WTC11 (cell line): ENCODE data around the gene CST3.

Experiments used
- CREB1 ChIP-seq: sonication (generic); formaldehyde crosslinking; IDR thresholded peaks from 2 replicates; pipeline ENCODE4 v1.8.0; 2023; ENCODE audit warnings: mild to moderate bottlenecking, missing genetic modification reagents
- RELA ChIP-seq: sonication (generic); formaldehyde crosslinking; IDR thresholded peaks from 2 replicates; pipeline ENCODE4 v1.8.1; 2022; ENCODE audit warnings: missing genetic modification reagents, mild to moderate bottlenecking, borderline replicate concordance
- SMAD3 ChIP-seq: sonication (generic); formaldehyde crosslinking; IDR thresholded peaks from 2 replicates; pipeline ENCODE4 v1.8.0; 2022; ENCODE audit warnings: missing genetic modification reagents, mild to moderate bottlenecking, borderline replicate concordance
- ZNF138 ChIP-seq: sonication (generic); formaldehyde crosslinking; conservative IDR thresholded peaks from 2 replicates; pipeline ENCODE4 v1.8.1; 2022; ENCODE audit warnings: mild to moderate bottlenecking, moderate library complexity, missing genetic modification reagents
- ZNF263 ChIP-seq: sonication (generic); formaldehyde crosslinking; IDR thresholded peaks from 2 replicates; pipeline ENCODE4 v1.8.1; 2022; ENCODE audit warnings: low read depth, mild to moderate bottlenecking, moderate library complexity, missing genetic modification reagents
- TF ChIP-seq, protein P1 (sequence below): fragments of 200-600 bp; IDR thresholded peaks from 2 replicates; pipeline ENCODE4 v1.8.0; 2022; ENCODE audit warnings: antibody characterized with exemption
- TF ChIP-seq, protein P2 (sequence below): sonication (generic); formaldehyde crosslinking; IDR thresholded peaks from 2 replicates; pipeline ENCODE4 v1.8.1; 2023; ENCODE audit warnings: mild to moderate bottlenecking, missing genetic modification reagents, moderate library complexity

DNA sequence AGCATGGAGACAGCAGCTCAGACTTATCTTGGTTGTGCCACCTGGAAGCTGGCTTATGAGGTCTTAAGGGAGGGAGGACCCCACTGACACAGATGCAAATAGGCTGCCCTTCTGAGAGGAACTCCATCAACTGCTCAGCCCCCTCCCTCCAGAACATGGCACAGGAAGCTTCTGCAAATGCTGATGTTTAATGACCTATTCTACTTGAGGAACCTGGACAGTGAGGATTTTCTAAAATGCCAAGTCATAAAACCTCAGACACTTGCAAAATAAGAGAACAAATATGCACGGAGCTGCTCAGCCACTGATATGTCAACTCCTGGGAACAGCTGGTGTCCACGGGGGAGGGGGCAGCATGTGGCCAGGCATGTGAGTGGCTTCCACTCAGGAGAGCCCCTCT lies 35.5 kb downstream of the CST3 start:
- TF ChIP-seq CREB1, result no peak
- TF ChIP-seq, protein P1, sequence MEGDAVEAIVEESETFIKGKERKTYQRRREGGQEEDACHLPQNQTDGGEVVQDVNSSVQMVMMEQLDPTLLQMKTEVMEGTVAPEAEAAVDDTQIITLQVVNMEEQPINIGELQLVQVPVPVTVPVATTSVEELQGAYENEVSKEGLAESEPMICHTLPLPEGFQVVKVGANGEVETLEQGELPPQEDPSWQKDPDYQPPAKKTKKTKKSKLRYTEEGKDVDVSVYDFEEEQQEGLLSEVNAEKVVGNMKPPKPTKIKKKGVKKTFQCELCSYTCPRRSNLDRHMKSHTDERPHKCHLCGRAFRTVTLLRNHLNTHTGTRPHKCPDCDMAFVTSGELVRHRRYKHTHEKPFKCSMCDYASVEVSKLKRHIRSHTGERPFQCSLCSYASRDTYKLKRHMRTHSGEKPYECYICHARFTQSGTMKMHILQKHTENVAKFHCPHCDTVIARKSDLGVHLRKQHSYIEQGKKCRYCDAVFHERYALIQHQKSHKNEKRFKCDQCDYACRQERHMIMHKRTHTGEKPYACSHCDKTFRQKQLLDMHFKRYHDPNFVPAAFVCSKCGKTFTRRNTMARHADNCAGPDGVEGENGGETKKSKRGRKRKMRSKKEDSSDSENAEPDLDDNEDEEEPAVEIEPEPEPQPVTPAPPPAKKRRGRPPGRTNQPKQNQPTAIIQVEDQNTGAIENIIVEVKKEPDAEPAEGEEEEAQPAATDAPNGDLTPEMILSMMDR, result no peak
- TF ChIP-seq ZNF263 (CRISPR knock-in tag), result no peak
- TF ChIP-seq RELA (CRISPR knock-in tag), result no peak
- no peak for TF ChIP-seq ZNF138 (CRISPR knock-in tag)
- TF ChIP-seq, protein P2, sequence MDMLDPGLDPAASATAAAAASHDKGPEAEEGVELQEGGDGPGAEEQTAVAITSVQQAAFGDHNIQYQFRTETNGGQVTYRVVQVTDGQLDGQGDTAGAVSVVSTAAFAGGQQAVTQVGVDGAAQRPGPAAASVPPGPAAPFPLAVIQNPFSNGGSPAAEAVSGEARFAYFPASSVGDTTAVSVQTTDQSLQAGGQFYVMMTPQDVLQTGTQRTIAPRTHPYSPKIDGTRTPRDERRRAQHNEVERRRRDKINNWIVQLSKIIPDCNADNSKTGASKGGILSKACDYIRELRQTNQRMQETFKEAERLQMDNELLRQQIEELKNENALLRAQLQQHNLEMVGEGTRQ (CRISPR knock-in tag), result no peak
- no peak for TF ChIP-seq SMAD3 (CRISPR knock-in tag)
